ENCODE measurements around the gene G0S2.

The G0S2 gene

GRCh38 chr1:209705033-209705598 is 29.9 kb downstream of the G0S2 start:
- Histone ChIP-seq H3K4me1 (ENCODE audit: control insufficient read depth, insufficient read depth, low read length) (no peaks in the 10 kb centered on the region), H3K9me3 (ENCODE audit: control insufficient read depth, insufficient read depth, low read depth, low read length) (no peaks in the 10 kb centered on the region), H3K36me3 (ENCODE audit: control insufficient read depth in 2 of 2, insufficient read depth in 1 of 2, low read length in 2 of 2) (no peaks in the 10 kb centered on the region), H3K27ac (ENCODE audit: extremely low read depth, low read depth, low read length) (no peak overlapping the region), H3K4me3 (ENCODE audit: low read depth, low read length) (no peak overlapping the region)
- TF ChIP-seq GLI4 (tag by site-specific recombination; IDR thresholded peaks at IDR 0.05): no peak
- TF ChIP-seq ZNF560 (tag by site-specific recombination; IDR thresholded peaks at IDR 0.05; ENCODE audit: borderline replicate concordance): no peak
- no peak for TF ChIP-seq ZNF335 (tag by site-specific recombination; conservative IDR thresholded peaks at IDR 0.05)
- no peak for TF ChIP-seq ZNF146 (tag by site-specific recombination; IDR thresholded peaks at IDR 0.05)
- no peak for TF ChIP-seq ZNF596 (tag by site-specific recombination; IDR thresholded peaks at IDR 0.05)
- no peak for TF ChIP-seq ZBTB48 (tag by site-specific recombination; IDR thresholded peaks at IDR 0.05)
- TF ChIP-seq ZNF138 (tag by site-specific recombination; IDR thresholded peaks at IDR 0.05; ENCODE audit: borderline replicate concordance): no peak
- TF ChIP-seq ZNF664 (tag by site-specific recombination; IDR thresholded peaks at IDR 0.05): no peak
- TF ChIP-seq ZNF677 (tag by site-specific recombination; IDR thresholded peaks at IDR 0.05): no peak
- no peak for TF ChIP-seq ZNF830 (tag by site-specific recombination; IDR thresholded peaks at IDR 0.05; ENCODE audit: low read depth)
- no peak for TF ChIP-seq ZNF792 (tag by site-specific recombination; IDR thresholded peaks at IDR 0.05)
- no peak for TF ChIP-seq ZNF621 (tag by site-specific recombination; IDR thresholded peaks at IDR 0.05)
- no peak for TF ChIP-seq BCL11B (tag by site-specific recombination; IDR thresholded peaks at IDR 0.05; ENCODE audit: low read depth)
- TF ChIP-seq ZNF280D (tag by site-specific recombination; IDR thresholded peaks at IDR 0.05): no peak
- no peak for TF ChIP-seq ZSCAN16 (tag by site-specific recombination; IDR thresholded peaks at IDR 0.05)
- TF ChIP-seq, protein P1, sequence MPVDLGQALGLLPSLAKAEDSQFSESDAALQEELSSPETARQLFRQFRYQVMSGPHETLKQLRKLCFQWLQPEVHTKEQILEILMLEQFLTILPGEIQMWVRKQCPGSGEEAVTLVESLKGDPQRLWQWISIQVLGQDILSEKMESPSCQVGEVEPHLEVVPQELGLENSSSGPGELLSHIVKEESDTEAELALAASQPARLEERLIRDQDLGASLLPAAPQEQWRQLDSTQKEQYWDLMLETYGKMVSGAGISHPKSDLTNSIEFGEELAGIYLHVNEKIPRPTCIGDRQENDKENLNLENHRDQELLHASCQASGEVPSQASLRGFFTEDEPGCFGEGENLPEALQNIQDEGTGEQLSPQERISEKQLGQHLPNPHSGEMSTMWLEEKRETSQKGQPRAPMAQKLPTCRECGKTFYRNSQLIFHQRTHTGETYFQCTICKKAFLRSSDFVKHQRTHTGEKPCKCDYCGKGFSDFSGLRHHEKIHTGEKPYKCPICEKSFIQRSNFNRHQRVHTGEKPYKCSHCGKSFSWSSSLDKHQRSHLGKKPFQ (tag by site-specific recombination; IDR thresholded peaks at IDR 0.05): no peak
- POLR2A ChIA-PET: no interaction called here
- CTCF ChIA-PET: interaction anchor here (1.0 to 1.6 kb wide), 2 partner anchors 43 to 115 kb away, joined by 5 read pairs; no protein-coding TSS in a partner anchor

- POLR2A ChIA-PET: no interaction called here
- TF ChIP-seq ZNF416 (tag by site-specific recombination; IDR thresholded peaks at IDR 0.05): no peak
- TF ChIP-seq KLF17 (tag by site-specific recombination; IDR thresholded peaks at IDR 0.05): no peak
- TF ChIP-seq, protein P2, sequence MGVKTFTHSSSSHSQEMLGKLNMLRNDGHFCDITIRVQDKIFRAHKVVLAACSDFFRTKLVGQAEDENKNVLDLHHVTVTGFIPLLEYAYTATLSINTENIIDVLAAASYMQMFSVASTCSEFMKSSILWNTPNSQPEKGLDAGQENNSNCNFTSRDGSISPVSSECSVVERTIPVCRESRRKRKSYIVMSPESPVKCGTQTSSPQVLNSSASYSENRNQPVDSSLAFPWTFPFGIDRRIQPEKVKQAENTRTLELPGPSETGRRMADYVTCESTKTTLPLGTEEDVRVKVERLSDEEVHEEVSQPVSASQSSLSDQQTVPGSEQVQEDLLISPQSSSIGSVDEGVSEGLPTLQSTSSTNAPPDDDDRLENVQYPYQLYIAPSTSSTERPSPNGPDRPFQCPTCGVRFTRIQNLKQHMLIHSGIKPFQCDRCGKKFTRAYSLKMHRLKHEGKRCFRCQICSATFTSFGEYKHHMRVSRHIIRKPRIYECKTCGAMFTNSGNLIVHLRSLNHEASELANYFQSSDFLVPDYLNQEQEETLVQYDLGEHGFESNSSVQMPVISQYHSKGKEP (tag by site-specific recombination; IDR thresholded peaks at IDR 0.05): no peak
- TF ChIP-seq ZFP41 (tag by site-specific recombination; IDR thresholded peaks at IDR 0.05; ENCODE audit: borderline replicate concordance): no peak
- TF ChIP-seq ZNF791 (tag by site-specific recombination; IDR thresholded peaks at IDR 0.05): no peak
- no peak for TF ChIP-seq ZBTB7A (tag by site-specific recombination; IDR thresholded peaks at IDR 0.05; ENCODE audit: low read depth)
- no peak for TF ChIP-seq ZNF366 (tag by site-specific recombination; conservative IDR thresholded peaks at IDR 0.05)
- no peak for TF ChIP-seq ZNF341 (tag by site-specific recombination; IDR thresholded peaks at IDR 0.05; ENCODE audit: low read depth)
- TF ChIP-seq, protein P3, sequence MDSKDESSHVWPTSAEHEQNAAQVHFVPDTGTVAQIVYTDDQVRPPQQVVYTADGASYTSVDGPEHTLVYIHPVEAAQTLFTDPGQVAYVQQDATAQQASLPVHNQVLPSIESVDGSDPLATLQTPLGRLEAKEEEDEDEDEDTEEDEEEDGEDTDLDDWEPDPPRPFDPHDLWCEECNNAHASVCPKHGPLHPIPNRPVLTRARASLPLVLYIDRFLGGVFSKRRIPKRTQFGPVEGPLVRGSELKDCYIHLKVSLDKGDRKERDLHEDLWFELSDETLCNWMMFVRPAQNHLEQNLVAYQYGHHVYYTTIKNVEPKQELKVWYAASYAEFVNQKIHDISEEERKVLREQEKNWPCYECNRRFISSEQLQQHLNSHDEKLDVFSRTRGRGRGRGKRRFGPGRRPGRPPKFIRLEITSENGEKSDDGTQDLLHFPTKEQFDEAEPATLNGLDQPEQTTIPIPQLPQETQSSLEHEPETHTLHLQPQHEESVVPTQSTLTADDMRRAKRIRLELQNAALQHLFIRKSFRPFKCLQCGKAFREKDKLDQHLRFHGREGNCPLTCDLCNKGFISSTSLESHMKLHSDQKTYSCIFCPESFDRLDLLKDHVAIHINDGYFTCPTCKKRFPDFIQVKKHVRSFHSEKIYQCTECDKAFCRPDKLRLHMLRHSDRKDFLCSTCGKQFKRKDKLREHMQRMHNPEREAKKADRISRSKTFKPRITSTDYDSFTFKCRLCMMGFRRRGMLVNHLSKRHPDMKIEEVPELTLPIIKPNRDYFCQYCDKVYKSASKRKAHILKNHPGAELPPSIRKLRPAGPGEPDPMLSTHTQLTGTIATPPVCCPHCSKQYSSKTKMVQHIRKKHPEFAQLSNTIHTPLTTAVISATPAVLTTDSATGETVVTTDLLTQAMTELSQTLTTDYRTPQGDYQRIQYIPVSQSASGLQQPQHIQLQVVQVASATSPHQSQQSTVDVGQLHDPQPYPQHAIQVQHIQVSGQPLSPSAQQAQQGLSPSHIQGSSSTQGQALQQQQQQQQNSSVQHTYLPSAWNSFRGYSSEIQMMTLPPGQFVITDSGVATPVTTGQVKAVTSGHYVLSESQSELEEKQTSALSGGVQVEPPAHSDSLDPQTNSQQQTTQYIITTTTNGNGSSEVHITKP (tag by site-specific recombination; IDR thresholded peaks at IDR 0.05): no peak
- TF ChIP-seq ZNF596 (tag by site-specific recombination; IDR thresholded peaks at IDR 0.05): no peak
- TF ChIP-seq ZNF560 (tag by site-specific recombination; IDR thresholded peaks at IDR 0.05; ENCODE audit: borderline replicate concordance): no peak
Observed at GRCh38 chr1:209706622-209707021, 31.4 kb downstream of the G0S2 start.

More at GRCh38 chr1:209706622-209707021, 31.4 kb downstream of the G0S2 start:
- Histone ChIP-seq H3K4me1 (ENCODE audit: control insufficient read depth, insufficient read depth, low read length) (no peaks in the 10 kb centered on the region), H3K27ac (ENCODE audit: extremely low read depth, low read depth, low read length) (no peak overlapping the region), H3K4me3 (ENCODE audit: low read depth, low read length) (no peak overlapping the region), H3K36me3 (ENCODE audit: control insufficient read depth in 2 of 2, insufficient read depth in 1 of 2, low read length in 2 of 2) (no peaks in the 10 kb centered on the region), H3K9me3 (ENCODE audit: control insufficient read depth, insufficient read depth, low read depth, low read length) (no peaks in the 10 kb centered on the region)
- CTCF ChIA-PET: interaction anchor here (0.6 to 1.7 kb wide), 6 partner anchors 12 to 799 kb away, joined by 3 to 5 read pairs (median 4); no protein-coding TSS in a partner anchor
